SHP77 (cell line): ENCODE measurements around the gene ASS1.

ENCODE experiments used
- DNase-seq, 2 experiments: peaks; one replicate each; lab custom pipeline; 2025; lab: John Stamatoyannopoulos, UW

The ASS1 gene

GRCh38 chr9:130454096-130454811, 9.5 kb downstream of the ASS1 start:
- no peak for DNase-seq

DNA sequence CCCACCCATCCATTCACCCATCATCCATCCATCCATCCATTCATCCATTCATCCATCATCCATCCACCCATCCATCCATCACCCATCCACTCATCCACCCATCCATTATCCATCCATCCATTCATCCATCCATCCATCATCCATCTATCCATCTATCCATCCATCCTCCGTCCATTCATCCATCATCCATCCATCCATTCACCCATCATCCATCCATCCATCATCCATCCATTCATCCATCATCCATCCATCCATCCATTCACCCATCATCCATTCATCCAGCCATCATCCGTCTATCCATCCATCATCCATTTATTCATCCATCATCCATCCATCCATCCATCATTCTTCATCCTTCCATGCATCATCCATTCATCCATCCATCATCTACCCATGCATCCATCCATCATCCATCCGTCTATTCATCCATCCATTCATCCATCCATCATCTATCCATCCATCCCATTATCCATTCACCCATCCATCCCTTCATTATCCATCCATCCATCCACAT, 10.1 kb downstream of the ASS1 start:
- no peak for DNase-seq

- no peak for DNase-seq
Measured at GRCh38 chr9:130458027-130458803, 13.5 kb downstream of the ASS1 start.

DNA sequence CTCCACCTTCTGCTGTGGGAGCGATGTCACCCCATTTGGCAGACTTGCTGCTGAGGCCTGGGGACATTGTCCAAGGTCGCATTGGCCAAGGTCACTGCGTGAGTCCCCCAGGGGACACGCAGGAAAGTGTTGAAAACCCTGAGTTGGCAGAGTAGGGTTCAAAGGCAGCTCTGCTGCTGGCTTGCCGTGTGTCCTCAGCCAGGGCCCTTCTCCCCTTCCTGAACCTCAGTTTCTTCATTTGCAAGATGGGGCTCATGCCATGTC, 14.0 kb downstream of the ASS1 start:
- no peak for DNase-seq

- no peak for DNase-seq
Measured at GRCh38 chr9:130459151-130459550, 14.4 kb downstream of the ASS1 start.

- DNase-seq = no peak
Measured at GRCh38 chr9:130459941-130460669, 15.3 kb downstream of the ASS1 start.

GRCh38 chr9:130461218-130461630, 16.5 kb downstream of the ASS1 start:
- DNase-seq = peak; percentile 35 to 50

DNA sequence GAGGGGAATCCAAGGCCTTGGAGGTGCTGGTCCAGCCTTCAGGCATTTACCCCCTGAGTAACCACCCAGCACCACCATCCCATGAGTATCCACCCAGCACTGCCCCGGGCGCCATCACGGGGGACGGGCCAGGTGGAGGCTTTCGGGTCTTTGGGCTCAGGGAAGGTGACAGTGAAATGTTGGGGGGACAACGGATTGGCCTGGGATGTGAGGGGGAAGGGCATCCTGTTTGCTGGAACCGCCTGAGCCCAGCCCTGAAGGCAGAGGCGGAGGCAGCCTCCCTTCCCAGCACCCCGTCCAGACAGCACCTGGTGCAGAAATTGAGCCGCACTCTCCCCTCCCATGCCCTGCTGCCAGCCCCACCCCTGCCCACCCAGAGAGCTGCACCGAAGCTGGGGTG, 17.0 kb downstream of the ASS1 start:
- DNase-seq = no peak

- no peak for DNase-seq
Measured at GRCh38 chr9:130462685-130463540, 18.2 kb downstream of the ASS1 start.

DNA sequence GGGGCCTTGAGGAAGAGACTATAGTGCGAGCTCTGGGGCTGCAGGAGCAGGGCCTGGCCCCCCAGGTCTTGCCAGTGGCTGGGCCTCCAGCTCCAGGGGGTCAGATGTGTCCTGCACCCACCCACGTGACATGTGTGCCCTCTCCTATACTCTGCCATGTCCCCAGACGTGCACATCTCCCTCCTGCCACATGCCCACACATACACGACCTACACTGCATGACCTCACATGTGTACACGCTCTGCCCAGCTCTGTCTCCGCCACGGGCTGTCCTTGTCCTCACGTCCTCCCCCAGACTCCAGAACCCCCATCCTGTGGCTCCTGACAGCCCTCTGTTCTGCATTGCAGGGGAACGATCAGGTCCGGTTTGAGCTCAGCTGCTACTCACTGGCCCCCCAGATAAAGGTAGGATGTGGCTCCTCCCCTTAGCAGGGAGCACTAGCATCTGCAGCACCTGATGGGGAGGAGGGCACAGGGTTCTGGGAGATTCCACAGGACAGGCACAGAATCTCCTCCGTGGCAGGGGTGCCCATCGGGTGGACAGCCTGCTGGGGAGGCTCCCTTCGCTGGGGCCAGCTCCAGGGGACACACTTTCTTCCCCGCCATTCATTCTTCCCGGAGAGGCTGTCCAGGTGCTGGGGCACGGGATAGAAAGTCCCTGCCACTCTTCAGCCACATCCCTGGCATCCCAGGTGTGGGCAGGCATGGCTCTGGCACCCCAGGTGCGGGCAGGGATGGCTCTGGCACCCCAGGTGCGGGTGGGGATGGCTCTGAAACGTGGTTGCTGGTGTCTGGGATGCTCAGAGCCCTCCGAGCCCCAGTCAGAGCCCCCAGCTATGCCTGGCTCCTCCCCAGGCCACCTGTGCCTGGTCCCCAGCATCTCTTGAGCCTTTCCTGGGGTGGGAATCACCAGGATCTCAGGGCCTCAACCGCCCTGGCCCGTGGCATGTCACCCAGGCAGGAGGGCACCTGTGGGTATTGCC, 19.3 kb downstream of the ASS1 start:
- no peak for DNase-seq

- no peak for DNase-seq
Measured at GRCh38 chr9:130465383-130466096, 20.8 kb downstream of the ASS1 start.

GRCh38 chr9:130466537-130467217, 21.9 kb downstream of the ASS1 start:
- no peak for DNase-seq

DNA sequence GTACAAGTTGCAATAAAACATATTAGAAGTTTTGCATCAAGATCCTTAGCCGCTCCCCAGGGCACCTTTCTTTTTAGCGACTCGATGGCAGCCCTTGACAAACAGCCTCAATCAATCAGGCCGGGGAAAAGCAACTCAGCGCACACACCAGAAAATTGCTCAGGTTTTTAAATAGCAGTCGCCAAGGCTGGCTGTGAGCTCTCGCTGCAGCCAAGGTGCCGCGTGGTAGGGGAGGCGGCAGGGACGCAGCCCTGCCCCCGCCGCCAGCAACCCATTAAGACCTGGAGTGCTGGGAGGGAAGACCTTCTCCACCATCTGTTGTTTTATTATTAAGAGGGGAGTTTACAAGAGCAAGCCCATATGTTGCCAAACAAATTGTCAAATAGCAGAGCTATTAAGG, 22.6 kb downstream of the ASS1 start:
- no peak for DNase-seq

DNA sequence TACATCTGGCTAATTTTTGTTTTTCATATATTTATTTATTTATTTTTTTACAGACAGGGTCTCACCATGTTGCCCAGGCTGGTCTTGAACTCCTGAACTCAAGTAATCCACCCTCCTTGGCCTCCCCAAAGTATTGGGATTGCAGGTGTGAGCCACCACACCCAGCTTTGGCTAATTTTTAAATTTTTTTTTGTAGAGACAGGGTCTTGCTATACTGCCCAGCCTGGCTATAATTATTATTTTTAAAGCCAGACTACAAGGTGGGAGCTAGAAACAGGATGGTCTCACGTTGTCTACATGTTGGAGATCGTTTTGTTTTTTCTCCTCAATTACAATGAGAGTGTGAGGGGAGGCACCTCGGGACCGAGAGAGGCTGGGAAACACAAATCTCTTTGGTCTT, 23.8 kb downstream of the ASS1 start:
- DNase-seq = no peak

GRCh38 chr9:130470269-130470668, 25.5 kb downstream of the ASS1 start:
- no peak for DNase-seq

- DNase-seq = no peak
Measured at GRCh38 chr9:130470950-130471349, 26.2 kb downstream of the ASS1 start.

DNA sequence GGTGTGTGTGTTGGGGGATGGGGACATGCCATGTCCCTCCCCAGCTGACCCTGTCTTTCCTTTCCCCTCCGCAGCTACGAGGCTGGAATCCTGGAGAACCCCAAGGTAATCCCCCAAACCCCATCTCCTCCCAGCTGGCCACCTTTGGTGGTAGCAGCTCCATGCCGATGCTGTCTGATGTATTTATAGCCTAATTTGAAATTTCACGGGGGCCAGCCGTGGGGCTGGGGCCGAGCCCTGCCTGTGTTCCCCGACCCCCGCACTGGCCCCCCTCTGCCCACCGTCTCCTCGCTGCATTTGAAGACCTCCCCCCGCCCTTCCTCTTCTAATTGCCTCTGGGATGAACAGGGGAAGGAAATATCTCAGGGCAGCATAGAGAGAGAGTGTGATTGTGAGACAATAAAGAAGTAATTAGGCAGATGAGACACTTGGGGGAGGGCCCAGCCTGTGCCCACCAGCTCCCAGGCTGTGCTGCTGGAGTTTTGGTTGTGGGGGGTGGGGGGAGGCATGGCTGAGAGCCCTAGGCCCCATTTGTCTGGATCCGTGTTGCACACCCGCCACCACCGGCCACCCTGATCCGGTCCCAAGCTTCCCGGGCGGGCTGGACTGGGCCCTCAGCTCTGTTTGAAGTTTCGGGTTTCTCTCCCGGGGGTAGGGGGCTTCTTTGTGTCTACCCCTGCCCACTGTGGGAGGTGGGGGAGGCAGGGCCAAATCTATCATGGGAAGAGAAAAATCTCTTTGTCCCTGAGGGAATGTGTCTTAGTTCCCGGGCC, 26.8 kb downstream of the ASS1 start:
- DNase-seq = no peak

- no peak for DNase-seq
Measured at GRCh38 chr9:130472184-130472705, 27.5 kb downstream of the ASS1 start.
